ENCODE measurements around the gene FKRP. TPM values are rescaled to one million over a fixed set of nuclear protein-coding genes. Genes with fewer than 3 reads are reported as not detected.

The FKRP gene
- total and polyA plus RNA-seq, 2 of the 13 experiments (the other 11 are each of a cell fraction or from before 2014, with no cell fraction given), result 7.3 to 9.8 TPM

GRCh38 chr19:46704379-46705076, 41.3 kb upstream of the FKRP start (continued):
- TF ChIP-seq, protein P1, sequence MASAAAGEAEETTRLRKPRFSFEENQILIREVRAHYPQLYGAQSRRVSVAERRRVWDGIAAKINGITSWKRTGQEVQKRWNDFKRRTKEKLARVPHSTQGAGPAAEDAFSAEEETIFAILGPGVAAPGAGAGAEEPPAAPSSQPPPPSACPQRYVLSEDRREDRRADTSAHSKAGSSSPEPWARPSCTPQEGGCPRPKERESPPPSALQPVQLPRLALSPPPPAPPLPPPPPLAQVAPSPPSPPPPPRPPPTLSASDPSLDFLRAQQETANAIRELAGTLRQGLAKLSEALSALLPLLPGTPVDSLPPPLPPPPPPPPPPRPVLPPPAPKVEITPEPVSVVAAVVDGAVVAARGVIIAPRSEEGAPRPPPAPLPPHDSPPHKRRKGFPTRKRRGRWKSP (CRISPR knock-in tag; IDR thresholded peaks at IDR 0.05), result no peak
- TF ChIP-seq MYC (CRISPR knock-in tag; IDR thresholded peaks at IDR 0.05; ENCODE audit: borderline replicate concordance) (0 out of 2 replicates have a peak, but pooled peaks have one; percentile 7), ZFP62 (CRISPR knock-in tag; IDR thresholded peaks at IDR 0.05) (no peak), MTA3 (CRISPR knock-in tag; IDR thresholded peaks at IDR 0.05) (no peak), ZNF724P (CRISPR knock-in tag; IDR thresholded peaks at IDR 0.05; ENCODE audit: borderline replicate concordance) (no peak), ONECUT2 (CRISPR knock-in tag; IDR thresholded peaks at IDR 0.05) (no peak), BCL6 (CRISPR knock-in tag; IDR thresholded peaks at IDR 0.05) (no peak), RARG (CRISPR knock-in tag; IDR thresholded peaks at IDR 0.05; ENCODE audit: low read depth) (no peak), ZNF253 (CRISPR knock-in tag; IDR thresholded peaks at IDR 0.05; ENCODE audit: borderline replicate concordance) (no peak), ZNF615 (CRISPR knock-in tag; IDR thresholded peaks at IDR 0.05; ENCODE audit: borderline replicate concordance) (no peak), TEAD3 (CRISPR knock-in tag; optimal IDR thresholded peaks at IDR 0.05; ENCODE audit: borderline replicate concordance) (no peak), ZNF496 (CRISPR knock-in tag; IDR thresholded peaks at IDR 0.05; ENCODE audit: insufficient replicate concordance) (no peak), ZNF790 (CRISPR knock-in tag; IDR thresholded peaks at IDR 0.05; ENCODE audit: borderline replicate concordance) (no peak), SP1 (IDR thresholded peaks at IDR 0.05) (no peak), SP1 (CRISPR knock-in tag; IDR thresholded peaks at IDR 0.05) (no peak), ZKSCAN5 (CRISPR knock-in tag; IDR thresholded peaks at IDR 0.05) (no peak), HOXA3 (CRISPR knock-in tag; IDR thresholded peaks at IDR 0.05) (0 out of 2 replicates have a peak, but pooled peaks have one; percentile 17), SMC3 (IDR thresholded peaks at IDR 0.05; ENCODE audit: low read length) (peak; percentile 49), XRCC5 (optimal IDR thresholded peaks at IDR 0.05; ENCODE audit: low read length) (peak; percentile 22)
- TF ChIP-seq, protein P2, sequence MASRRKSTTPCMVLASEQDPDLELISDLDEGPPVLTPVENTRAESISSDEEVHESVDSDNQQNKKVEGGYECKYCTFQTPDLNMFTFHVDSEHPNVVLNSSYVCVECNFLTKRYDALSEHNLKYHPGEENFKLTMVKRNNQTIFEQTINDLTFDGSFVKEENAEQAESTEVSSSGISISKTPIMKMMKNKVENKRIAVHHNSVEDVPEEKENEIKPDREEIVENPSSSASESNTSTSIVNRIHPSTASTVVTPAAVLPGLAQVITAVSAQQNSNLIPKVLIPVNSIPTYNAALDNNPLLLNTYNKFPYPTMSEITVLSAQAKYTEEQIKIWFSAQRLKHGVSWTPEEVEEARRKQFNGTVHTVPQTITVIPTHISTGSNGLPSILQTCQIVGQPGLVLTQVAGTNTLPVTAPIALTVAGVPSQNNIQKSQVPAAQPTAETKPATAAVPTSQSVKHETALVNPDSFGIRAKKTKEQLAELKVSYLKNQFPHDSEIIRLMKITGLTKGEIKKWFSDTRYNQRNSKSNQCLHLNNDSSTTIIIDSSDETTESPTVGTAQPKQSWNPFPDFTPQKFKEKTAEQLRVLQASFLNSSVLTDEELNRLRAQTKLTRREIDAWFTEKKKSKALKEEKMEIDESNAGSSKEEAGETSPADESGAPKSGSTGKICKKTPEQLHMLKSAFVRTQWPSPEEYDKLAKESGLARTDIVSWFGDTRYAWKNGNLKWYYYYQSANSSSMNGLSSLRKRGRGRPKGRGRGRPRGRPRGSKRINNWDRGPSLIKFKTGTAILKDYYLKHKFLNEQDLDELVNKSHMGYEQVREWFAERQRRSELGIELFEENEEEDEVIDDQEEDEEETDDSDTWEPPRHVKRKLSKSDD (CRISPR knock-in tag; IDR thresholded peaks at IDR 0.05; ENCODE audit: low read depth), result no peak
- TF ChIP-seq, protein P3, sequence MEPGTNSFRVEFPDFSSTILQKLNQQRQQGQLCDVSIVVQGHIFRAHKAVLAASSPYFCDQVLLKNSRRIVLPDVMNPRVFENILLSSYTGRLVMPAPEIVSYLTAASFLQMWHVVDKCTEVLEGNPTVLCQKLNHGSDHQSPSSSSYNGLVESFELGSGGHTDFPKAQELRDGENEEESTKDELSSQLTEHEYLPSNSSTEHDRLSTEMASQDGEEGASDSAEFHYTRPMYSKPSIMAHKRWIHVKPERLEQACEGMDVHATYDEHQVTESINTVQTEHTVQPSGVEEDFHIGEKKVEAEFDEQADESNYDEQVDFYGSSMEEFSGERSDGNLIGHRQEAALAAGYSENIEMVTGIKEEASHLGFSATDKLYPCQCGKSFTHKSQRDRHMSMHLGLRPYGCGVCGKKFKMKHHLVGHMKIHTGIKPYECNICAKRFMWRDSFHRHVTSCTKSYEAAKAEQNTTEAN (CRISPR knock-in tag; conservative IDR thresholded peaks at IDR 0.05), result no peak
- TF ChIP-seq, protein P4, sequence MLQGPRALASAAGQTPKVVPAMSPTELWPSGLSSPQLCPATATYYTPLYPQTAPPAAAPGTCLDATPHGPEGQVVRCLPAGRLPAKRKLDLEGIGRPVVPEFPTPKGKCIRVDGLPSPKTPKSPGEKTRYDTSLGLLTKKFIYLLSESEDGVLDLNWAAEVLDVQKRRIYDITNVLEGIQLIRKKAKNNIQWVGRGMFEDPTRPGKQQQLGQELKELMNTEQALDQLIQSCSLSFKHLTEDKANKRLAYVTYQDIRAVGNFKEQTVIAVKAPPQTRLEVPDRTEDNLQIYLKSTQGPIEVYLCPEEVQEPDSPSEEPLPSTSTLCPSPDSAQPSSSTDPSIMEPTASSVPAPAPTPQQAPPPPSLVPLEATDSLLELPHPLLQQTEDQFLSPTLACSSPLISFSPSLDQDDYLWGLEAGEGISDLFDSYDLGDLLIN (CRISPR knock-in tag; IDR thresholded peaks at IDR 0.05; ENCODE audit: borderline replicate concordance), result no peak
- TF ChIP-seq, protein P5, sequence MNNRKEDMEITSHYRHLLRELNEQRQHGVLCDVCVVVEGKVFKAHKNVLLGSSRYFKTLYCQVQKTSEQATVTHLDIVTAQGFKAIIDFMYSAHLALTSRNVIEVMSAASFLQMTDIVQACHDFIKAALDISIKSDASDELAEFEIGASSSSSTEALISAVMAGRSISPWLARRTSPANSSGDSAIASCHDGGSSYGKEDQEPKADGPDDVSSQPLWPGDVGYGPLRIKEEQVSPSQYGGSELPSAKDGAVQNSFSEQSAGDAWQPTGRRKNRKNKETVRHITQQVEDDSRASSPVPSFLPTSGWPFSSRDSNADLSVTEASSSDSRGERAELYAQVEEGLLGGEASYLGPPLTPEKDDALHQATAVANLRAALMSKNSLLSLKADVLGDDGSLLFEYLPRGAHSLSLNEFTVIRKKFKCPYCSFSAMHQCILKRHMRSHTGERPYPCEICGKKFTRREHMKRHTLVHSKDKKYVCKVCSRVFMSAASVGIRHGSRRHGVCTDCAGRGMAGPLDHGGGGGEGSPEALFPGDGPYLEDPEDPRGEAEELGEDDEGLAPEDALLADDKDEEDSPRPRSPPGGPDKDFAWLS (CRISPR knock-in tag; IDR thresholded peaks at IDR 0.05; ENCODE audit: borderline replicate concordance), result no peak
